Thyroid gland (tissue), 4 donors: ENCODE measurements around the gene CERT1.

ENCODE experiments used
- POLR2A ChIP-seq, 2 donors: fragments of 450-650 bp; IDR thresholded peaks; one replicate each; pipeline ENCODE4 v1.6.1; 2017; ENCODE audit warnings: antibody characterized with exemption in 2 of 2, mild to moderate bottlenecking in 2 of 2, moderate library complexity in 1 of 2
- TF ChIP-seq, protein P1 (sequence below), 6 experiments: fragments of 200-600 bp in 3 of 6; fragments of 450-650 bp in 3 of 6; sonication (generic) in 3 of 6; IDR thresholded peaks; one replicate each; pipeline ENCODE4 v1.5.1; 2016 to 2019; ENCODE audit warnings: antibody characterized with exemption in 6 of 6, mild to moderate bottlenecking in 2 of 6, inconsistent platforms in 1 of 6, moderate library complexity in 1 of 6

DNA sequence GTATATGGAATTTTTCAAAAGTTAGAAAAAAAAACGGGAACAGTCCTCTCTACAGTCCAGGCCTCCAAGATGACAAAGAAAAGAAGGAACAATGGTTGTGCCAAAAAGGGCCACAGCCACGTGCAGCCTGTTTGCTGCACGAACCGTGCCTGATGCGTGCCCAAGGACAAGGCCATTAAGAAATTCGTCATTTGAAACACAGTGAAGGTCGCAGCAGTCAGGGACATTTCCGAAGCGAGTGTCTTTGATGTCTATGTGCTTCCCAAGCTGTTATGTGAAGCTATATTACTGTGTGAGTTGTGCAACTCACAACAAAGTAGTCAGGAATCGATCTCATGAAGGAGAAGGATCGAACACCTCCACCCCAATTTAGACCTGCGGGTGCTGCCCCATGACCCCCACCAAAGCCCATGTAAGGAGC is 137.0 kb downstream of the CERT1 start:
- TF ChIP-seq, protein P1, sequence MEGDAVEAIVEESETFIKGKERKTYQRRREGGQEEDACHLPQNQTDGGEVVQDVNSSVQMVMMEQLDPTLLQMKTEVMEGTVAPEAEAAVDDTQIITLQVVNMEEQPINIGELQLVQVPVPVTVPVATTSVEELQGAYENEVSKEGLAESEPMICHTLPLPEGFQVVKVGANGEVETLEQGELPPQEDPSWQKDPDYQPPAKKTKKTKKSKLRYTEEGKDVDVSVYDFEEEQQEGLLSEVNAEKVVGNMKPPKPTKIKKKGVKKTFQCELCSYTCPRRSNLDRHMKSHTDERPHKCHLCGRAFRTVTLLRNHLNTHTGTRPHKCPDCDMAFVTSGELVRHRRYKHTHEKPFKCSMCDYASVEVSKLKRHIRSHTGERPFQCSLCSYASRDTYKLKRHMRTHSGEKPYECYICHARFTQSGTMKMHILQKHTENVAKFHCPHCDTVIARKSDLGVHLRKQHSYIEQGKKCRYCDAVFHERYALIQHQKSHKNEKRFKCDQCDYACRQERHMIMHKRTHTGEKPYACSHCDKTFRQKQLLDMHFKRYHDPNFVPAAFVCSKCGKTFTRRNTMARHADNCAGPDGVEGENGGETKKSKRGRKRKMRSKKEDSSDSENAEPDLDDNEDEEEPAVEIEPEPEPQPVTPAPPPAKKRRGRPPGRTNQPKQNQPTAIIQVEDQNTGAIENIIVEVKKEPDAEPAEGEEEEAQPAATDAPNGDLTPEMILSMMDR (IDR thresholded peaks at IDR 0.05) = no peak
- TF ChIP-seq POLR2A (IDR thresholded peaks at IDR 0.05) = no peak
